ENCODE data around the gene RASL11A.
"Not testable (repeated sequence)": the region's sequence is repeated elsewhere in the genome, so short reads cannot be mapped to it uniquely, and the experiment has no call there.

Gene RASL11A

GRCh38 chr13:27270594-27271520 lies at the start of gene RASL11A:
Gene RASL11A (plus strand): TSS chr13:27270830. CDS start chr13:27270945, 115 bp downstream.
- peak; percentile 59 to 63 for DNase-seq (ENCODE audit: low read depth in 2 of 2)

- not testable (repeated sequence) for DNase-seq (ENCODE audit: low read depth in 2 of 2)
Observed at GRCh38 chr13:27222100-27222499, 48.5 kb upstream of the RASL11A start.

DNA sequence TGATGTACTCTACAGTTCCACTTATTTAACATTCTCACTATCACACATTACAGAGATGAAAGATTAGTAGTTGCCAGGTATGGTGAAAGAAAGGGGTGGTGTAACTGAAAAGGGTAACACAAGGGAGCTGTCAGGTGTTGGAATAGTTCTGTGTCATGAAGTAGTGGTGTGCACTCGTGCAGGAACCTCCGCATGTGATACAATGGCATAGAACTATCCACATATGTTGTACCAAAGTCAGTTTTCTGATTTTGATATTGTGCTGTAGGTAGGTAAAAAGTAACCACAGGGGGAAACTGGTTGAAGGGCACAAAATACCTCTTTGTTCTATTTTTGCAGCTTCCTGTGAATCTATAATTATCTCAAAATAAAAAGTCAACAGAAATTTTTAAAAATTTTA lies 43.6 kb upstream of the RASL11A start:
- no peak for DNase-seq (ENCODE audit: low read depth in 2 of 2)

GRCh38 chr13:27228131-27228530 lies 42.5 kb upstream of the RASL11A start:
- no peak for DNase-seq (ENCODE audit: low read depth in 2 of 2)

GRCh38 chr13:27229642-27230041 lies 41.0 kb upstream of the RASL11A start:
- no peak for DNase-seq (ENCODE audit: low read depth in 2 of 2)

GRCh38 chr13:27233964-27234363 lies 36.7 kb upstream of the RASL11A start:
- no peak for DNase-seq (ENCODE audit: low read depth in 2 of 2)

DNA sequence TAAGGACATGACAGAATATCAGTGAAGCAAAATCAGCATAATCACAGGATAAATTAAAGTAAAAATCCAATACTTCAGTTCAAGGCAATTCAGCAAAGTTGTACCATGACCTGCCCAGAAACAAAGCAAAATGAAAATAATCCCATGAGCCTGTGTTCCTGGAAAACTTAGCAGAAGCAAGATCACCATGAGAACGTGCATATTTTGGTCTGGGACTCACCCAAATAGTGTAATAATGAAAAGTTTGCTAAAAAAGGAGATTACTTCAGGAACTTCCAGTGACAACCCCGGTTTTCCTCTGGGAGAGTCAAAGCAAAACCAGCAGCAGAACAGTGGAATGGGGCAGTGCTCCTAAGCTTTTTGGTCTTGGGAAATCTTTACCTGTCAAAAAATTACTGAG lies 34.2 kb upstream of the RASL11A start:
- DNase-seq (ENCODE audit: low read depth in 2 of 2) = no peak

- no peak for DNase-seq (ENCODE audit: low read depth in 2 of 2)
Observed at GRCh38 chr13:27242702-27243101, 27.9 kb upstream of the RASL11A start.

DNA sequence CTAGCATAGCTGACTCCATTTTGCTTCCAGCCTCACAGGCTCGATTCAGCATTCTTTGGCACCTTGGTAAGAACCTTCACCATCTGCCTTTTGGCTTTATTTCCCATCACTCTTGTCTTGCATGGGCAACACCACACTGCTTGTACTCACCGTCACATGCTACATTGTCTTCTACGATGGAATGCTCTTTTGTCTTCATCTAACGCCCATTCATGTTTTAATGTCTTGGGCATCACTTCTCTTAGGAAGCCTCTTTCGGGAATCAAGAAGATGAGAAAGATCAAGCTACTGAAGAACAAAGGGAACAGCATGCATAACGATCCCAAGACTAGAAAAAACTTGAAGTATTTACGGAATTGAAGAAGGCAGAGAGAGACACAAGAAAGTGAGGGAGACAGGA lies 25.0 kb upstream of the RASL11A start:
- DNase-seq (ENCODE audit: low read depth in 2 of 2) = no peak

DNA sequence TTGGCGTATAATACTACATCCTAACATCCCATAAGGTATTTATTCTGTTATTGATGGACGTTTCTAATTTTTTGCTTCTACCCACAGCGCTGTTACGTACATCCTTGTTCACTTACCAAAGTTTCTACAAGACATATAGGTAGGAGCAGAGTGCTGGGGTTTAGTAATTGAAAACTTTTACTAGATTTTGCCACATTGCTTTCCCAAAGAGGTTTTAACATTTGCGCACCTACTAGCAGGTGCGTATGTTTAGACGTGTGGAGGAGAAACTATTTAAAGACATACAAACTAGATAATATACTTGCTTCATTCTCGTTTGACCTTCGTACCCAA lies 19.8 kb upstream of the RASL11A start:
- DNase-seq (ENCODE audit: low read depth in 2 of 2) = no peak

DNA sequence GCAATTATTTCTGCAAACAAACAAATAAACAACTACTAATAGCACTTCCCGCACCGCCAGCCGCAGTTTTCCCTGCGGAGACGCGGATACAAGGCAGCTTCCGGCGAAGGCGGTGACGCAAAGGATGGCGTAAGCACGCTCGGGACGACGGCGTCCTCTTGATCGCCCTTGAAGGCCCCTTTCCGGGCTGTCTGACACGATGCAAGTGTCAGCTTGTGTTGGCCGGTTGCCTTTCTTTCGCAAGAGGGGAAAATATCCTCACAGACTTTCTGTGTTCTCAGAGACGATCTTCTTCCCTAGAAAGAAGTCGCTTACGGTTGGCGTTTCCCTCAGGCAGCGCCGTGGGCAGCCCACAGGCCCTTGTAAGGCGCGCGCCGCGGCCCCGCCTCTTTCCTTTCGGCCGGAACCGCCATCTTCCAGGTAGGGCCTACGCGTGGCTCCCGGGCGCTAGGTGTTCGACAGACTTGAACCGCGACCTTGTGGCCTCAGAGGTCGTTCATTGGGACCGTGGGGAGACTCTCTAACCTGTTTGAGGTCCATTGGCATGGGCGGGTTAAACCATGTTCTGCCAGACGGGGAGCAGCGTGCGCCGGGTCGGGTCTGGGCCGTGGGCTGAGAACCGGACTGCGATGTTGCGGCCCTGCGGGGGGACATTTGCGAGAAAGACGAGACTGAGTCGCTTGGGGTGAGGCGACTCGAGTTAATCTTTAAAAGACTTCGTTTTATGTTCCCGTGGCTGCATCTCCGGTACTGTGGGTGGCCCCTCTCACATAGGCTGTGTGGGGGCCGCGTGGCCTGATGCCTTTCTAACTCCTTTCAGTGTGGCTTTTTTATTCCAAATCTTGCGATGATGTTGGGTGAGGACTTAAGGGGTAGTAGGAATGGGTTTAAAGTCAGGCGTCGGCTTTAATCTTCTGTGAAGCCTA lies 19.2 kb upstream of the RASL11A start, which contains the start of gene RPL21:
Gene RPL21, plus strand, starts transcription at position 393 of the 926 bp plus-strand sequence. CDS start 2,219 bp downstream, outside the sequence.
- DNase-seq (ENCODE audit: low read depth in 2 of 2) = peak; percentile 90 to 92

GRCh38 chr13:27252467-27252866 lies 18.2 kb upstream of the RASL11A start:
- DNase-seq (ENCODE audit: low read depth in 2 of 2) = no peak

- DNase-seq (ENCODE audit: low read depth in 2 of 2) = no peak
Observed at GRCh38 chr13:27257233-27257568, 13.4 kb upstream of the RASL11A start.

DNA sequence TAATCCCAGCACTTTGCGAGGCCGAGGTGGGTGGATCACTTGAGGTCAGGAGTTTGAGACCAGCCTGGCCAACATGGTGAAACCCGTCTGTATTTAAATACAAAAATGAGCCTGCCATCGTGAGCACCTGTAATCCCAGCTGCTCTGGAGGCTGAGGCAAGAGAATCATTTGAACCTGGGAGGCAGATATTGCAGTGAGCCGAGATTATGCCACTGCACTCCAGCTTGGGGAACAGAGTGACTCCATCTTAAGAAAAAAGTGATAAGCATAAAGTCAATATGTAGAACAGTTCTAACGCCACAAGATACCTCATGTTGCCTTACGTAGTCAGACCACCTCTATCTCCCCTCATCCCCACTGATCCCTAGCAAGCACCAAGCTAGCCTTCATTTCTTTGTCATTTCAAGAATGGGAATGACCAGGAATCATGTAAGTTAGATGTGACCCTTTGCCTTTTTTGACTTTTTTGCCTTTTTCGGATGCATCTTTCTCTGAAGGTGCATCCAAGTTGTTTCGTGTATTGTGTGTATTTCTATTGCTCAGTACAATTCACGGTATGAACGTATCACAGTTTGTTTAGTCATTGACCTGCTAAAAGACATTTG lies 12.9 kb upstream of the RASL11A start:
- DNase-seq (ENCODE audit: low read depth in 2 of 2) = no peak

DNA sequence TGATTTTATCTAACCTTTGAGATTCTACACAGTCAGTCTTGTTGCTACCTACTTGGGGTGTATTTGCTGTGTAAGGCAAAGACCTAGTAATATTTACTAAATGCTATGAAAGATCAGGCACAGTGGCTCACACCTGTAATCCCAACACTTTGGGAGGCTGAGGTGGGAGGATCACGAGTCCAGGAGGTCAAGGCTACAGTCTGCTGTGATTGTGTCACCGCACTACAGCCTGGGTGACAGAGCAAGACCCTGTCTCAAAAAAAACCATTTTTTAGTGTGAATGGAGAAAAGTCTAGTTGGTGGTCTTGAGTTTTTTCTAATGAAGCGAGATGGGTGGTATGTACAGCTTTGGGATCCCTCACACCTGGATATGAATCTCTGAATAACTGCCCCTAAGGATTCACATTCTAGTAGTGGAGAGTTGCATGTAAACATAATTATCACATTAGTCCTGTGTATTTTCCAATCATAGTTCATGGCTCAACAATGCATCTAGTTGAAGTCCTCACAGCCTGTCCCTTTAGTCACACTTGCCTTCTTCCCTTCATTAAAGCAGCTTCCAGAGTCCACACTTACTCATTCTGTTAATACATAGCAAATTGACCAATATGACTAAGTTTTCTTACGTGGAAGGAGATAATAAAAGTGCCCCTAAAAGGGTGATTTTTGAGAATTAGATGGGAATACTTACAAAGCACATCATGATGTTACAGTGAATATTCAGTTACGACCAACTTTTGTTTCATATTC lies 11.8 kb upstream of the RASL11A start:
- no peak for DNase-seq (ENCODE audit: low read depth in 2 of 2)

DNA sequence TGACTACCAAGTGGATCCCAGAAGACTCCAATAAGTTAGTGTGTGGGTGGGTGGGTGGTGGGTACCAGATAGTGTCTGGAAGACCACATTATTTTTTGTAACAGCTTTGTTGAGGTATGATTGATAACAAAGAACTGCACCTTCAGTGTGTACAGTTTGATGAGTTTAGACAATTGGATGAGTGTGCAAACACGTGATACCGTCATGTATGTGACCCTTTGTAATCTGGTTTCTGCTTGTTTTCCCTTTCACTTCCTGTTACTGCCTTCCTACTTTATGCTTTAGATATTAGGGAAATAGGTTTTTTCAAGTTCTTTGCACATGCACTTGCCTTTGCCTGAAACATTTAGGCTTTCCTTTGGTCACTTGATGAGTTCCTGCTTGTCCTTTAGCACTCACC lies 10.8 kb upstream of the RASL11A start:
- DNase-seq (ENCODE audit: low read depth in 2 of 2) = no peak

DNA sequence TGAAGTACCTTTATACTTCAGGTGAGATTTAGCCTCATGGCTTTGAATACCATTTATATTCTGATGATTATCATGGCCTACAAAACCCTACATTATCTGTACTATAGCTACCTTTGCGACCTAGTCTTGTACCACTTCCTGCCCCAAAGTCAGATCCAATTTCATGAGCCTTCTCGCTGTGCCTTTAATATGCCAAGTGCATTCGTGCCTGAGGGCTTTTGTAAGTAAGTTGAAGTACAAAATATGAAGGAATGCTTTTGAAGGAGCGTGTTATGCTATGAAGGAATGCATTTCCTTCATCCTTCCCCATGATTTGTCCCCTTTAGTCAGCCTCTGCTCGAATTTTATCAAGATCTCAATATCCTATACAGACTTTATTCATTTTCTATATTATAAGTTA lies 9.2 kb upstream of the RASL11A start:
- no peak for DNase-seq (ENCODE audit: low read depth in 2 of 2)

- no peak for DNase-seq (ENCODE audit: low read depth in 2 of 2)
Observed at GRCh38 chr13:27263438-27263837, 7.2 kb upstream of the RASL11A start.

GRCh38 chr13:27264181-27264580 lies 6.4 kb upstream of the RASL11A start:
- peak in 1 of 2 experiments; percentile 23 for DNase-seq (ENCODE audit: low read depth in 2 of 2)

GRCh38 chr13:27264648-27265047 lies 6.0 kb upstream of the RASL11A start:
- DNase-seq (ENCODE audit: low read depth in 2 of 2) = no peak

DNA sequence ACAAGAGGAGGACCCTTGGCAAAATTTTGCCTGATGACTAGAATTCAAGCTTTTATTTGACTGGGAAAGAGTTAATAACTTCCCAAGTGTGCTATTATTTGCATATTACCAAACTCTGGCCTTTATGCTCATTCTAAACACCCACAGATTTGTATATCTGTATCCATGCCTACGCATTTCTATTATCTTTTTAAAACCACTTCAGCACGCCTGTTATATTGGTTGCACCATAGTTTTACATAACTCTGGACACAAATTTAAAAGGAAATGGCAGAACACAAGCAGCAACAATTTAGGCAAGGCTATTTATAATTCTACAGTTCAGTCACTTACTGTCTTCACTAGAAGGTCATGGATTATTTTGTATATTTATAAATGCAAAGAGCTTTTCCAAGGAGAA lies 3.7 kb upstream of the RASL11A start:
- DNase-seq (ENCODE audit: low read depth in 2 of 2) = no peak
